ENCODE data around the gene JAZF1.

- no peak for TF ChIP-seq CTCF (IDR thresholded peaks at IDR 0.05)
- no peak for TF ChIP-seq POLR2AphosphoS5 (IDR thresholded peaks at IDR 0.05)
These were observed 34.7 kb downstream of the JAZF1 start for GRCh38 chr7:28145931-28146330.

Measured in gastroesophageal sphincter (tissue), 3 donors.